ENCODE measurements around the gene SLC41A2. TPM values are rescaled to one million over a fixed set of nuclear protein-coding genes. Genes with fewer than 3 reads are reported as not detected.
A peak's percentile ranks its signal among the peaks of the same experiment; 100 is the strongest.

SLC41A2 gene
- total and polyA plus RNA-seq, 10 of the 15 experiments (the other 5 are each of a cell fraction or from before 2014, with no cell fraction given), result 3.5 to 19.0 (median 11.3) TPM

DNA sequence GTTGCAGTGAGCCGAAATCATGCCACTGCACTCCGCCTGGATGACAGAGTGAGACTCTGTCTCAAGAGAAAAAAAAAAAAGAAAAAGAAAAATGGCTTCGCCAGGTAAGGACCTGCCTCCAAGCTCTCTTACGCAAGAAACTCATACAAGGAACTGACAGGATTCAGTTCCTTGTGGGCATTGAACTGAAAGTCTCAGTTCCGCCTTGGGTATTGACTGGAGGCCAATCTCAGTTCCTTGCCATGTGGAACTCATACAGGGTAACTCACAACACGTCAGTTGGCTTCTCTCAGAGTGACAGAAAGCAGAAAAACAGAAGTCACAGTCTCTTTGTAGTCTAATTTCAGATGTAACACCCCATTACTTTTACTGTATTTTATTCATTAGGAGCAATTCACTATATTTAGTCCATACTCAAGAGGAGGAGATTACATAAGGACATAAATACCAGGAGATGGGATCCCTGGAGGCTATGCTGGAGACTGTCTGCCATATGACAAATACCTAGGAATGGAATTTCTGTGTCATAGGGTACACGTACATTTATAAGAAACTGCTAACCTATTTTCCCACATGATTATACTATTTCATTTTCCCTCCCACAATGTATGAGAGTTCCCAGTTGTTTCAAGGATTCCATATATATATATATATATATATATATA, 16.7 kb upstream of the SLC41A2 start (continued):
- TF ChIP-seq, protein P1, sequence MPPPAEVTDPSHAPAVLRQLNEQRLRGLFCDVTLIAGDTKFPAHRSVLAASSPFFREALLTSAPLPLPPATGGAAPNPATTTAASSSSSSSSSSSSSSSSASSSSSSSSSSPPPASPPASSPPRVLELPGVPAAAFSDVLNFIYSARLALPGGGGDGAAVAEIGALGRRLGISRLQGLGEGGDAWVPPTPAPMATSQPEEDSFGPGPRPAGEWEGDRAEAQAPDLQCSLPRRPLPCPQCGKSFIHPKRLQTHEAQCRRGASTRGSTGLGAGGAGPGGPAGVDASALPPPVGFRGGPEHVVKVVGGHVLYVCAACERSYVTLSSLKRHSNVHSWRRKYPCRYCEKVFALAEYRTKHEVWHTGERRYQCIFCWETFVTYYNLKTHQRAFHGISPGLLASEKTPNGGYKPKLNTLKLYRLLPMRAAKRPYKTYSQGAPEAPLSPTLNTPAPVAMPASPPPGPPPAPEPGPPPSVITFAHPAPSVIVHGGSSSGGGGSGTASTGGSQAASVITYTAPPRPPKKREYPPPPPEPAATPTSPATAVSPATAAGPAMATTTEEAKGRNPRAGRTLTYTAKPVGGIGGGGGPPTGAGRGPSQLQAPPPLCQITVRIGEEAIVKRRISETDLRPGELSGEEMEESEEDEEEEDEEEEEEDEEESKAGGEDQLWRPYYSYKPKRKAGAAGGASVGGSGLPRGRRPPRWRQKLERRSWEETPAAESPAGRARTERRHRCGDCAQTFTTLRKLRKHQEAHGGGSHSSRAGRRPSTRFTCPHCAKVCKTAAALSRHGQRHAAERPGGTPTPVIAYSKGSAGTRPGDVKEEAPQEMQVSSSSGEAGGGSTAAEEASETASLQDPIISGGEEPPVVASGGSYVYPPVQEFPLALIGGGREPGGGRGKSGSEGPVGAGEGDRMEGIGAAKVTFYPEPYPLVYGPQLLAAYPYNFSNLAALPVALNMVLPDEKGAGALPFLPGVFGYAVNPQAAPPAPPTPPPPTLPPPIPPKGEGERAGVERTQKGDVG (CRISPR knock-in tag; IDR thresholded peaks at IDR 0.05), result no peak
- peak; percentile 95 for TF ChIP-seq MTA2 (IDR thresholded peaks at IDR 0.05; ENCODE audit: low read depth)
- TF ChIP-seq MTA3 (IDR thresholded peaks at IDR 0.05; ENCODE audit: borderline replicate concordance, low read length), result peak; percentile 95; the same call in 1 of the 2 replicates
- no peak for TF ChIP-seq ESRRA (IDR thresholded peaks at IDR 0.05; ENCODE audit: low read length)
- peak; percentile 60 for TF ChIP-seq SP1 (IDR thresholded peaks at IDR 0.05; ENCODE audit: low read depth, low read length)
- TF ChIP-seq PML (IDR thresholded peaks at IDR 0.05; ENCODE audit: low read length), result no peak
- no peak for TF ChIP-seq ZNF622 (IDR thresholded peaks at IDR 0.05)
- peak; percentile 95 to 96 for TF ChIP-seq IKZF2 (IDR thresholded peaks at IDR 0.05)
- 0 out of 2 replicates have a peak, but pooled peaks have one; percentile 24 for TF ChIP-seq GABPA (IDR thresholded peaks at IDR 0.05; ENCODE audit: low read depth)
- TF ChIP-seq SRF (IDR thresholded peaks at IDR 0.05; ENCODE audit: low read depth in 2 of 2, low read length in 2 of 2), result 0 out of 4 replicates have a peak, but pooled peaks of 1 of the 2 experiments have one; percentile 57

DNA sequence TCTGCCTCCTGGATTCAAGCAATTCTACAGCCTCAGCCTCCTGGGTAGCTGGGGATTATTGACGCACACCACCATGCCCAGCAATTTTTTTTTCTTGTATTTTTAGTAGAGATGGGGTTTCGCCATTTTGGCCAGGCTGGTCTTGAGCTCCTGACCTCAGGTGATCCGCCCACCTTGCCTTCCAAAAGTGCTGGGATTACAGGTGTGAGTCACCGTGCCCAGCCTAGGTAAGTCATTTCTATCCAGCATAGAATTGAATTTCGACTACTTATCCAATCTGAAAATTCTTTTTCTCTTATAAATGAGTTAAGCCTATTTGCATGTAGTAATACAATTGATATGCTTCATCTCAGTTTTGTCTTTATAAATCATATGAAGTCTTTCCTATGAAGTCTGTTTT, 15.2 kb upstream of the SLC41A2 start:
- FAIRE-seq (no peak), DNase-seq (ENCODE audit: low read depth, low spot score) (no peak), ATAC-seq (no peak)
- Histone ChIP-seq H3K36me3 (ENCODE audit: control insufficient read depth in 2 of 2, insufficient read depth in 2 of 2, low read length in 1 of 2) (no peaks in the 10 kb centered on the region), H3K79me2 (ENCODE audit: control insufficient read depth, insufficient read depth, low read length) (no peaks in the 10 kb centered on the region), H3K4me3 (no peak overlapping the region), H3K4me1 (ENCODE audit: control insufficient read depth, insufficient read depth, low read length) (peaks cover 21% of the 10 kb centered on the region), H3K9me3 (replicated peaks; ENCODE audit: control insufficient read depth, insufficient read depth, low read length) (no peaks in the 10 kb centered on the region; the same call in 2 of the 3 replicates), H2AFZ (ENCODE audit: control insufficient read depth, low read depth, low read length) (no peak overlapping the region), H3K27me3 (replicated peaks in 1 of 2; ENCODE audit: control insufficient read depth in 2 of 2, insufficient read depth in 2 of 2, low read length in 1 of 2) (no peaks in the 10 kb centered on the region), H3K27ac (ENCODE audit: control insufficient read depth, insufficient read depth) (no peak overlapping the region), H4K20me1 (ENCODE audit: control insufficient read depth, insufficient read depth) (no peaks in the 10 kb centered on the region), H3K4me2 (ENCODE audit: control insufficient read depth, insufficient read depth) (no peak overlapping the region), H3K9ac (ENCODE audit: control insufficient read depth, insufficient read depth, low read length) (no peak overlapping the region)
- intact Hi-C loops (cut with micrococcal nuclease; ENCODE audit: unreplicated experiment), result no loop called here
- in situ Hi-C loops (cut with MboI), result no loop called here
- ChIA-PET RAD21 (ENCODE audit: unreplicated experiment) (interaction anchor here (1.5 kb wide), 1 partner anchor 592 kb away, joined by 4 read pairs; no protein-coding TSS in a partner anchor), SMC1A (ENCODE audit: uncharacterized antibody, unreplicated experiment) (interaction anchor here (2.1 kb wide), 1 partner anchor 79 kb away, joined by 7 read pairs; no protein-coding TSS in a partner anchor), CTCF (no interaction called here), POLR2A (no interaction called here)
- over 99% methylated on average over 5 of the region's 5 CpGs for WGBS (ENCODE audit: insufficient coverage, insufficient replicate concordance, low lambda C conversion rate, missing lambda C conversion rate)
- TF ChIP-seq SRF (IDR thresholded peaks at IDR 0.05; ENCODE audit: low read depth in 2 of 2, low read length in 2 of 2), result no peak
- BruUV-seq (replicated peaks), result no TSS peak

Data from GM12878 (cell line).